SU-DHL-6 (cell line): ENCODE measurements around the gene SCD.

Experiments
- CTCF ChIP-seq: fragments of 200-600 bp; sonication (generic); IDR thresholded peaks from one replicate; pipeline ENCODE4 v1.5.1; 2017; ENCODE audit warnings: antibody characterized with exemption, mild to moderate bottlenecking, low read length, moderate library complexity; ENCODE audit not compliant: insufficient read depth, poor library complexity, severe bottlenecking
- EZH2phosphoT487 ChIP-seq: fragments of 200-600 bp; sonication (generic), shearing (Covaris generic); conservative IDR thresholded peaks from 2 replicates; pipeline ENCODE4 v1.6.1; 2018; ENCODE audit warnings: mild to moderate bottlenecking, antibody characterized with exemption, low read length, moderate library complexity, mixed read lengths

GRCh38 chr10:100396605-100397004 is 49.6 kb downstream of the SCD start:
- TF ChIP-seq CTCF (no peak), EZH2phosphoT487 (no peak)
